NAMALWA (cell line): ENCODE measurements around the gene CKAP4.

Experiments
- DNase-seq: peaks from one replicate; pipeline ENCODE4 v3.0.0-alpha.2; 2015; ENCODE audit warnings: low spot score

CKAP4 gene

GRCh38 chr12:106239241-106239950 lies 8.4 kb downstream of the CKAP4 start:
- no peak for DNase-seq

- DNase-seq = no peak
Measured at GRCh38 chr12:106238146-106238545, 9.7 kb downstream of the CKAP4 start.

GRCh38 chr12:106235770-106236169 lies 12.1 kb downstream of the CKAP4 start:
- no peak for DNase-seq

- no peak for DNase-seq
Measured at GRCh38 chr12:106234449-106234848, 13.4 kb downstream of the CKAP4 start.

- no peak for DNase-seq
Measured at GRCh38 chr12:106233011-106233410, 14.8 kb downstream of the CKAP4 start.

- DNase-seq = no peak
Measured at GRCh38 chr12:106229036-106229591, 18.7 kb downstream of the CKAP4 start.

- DNase-seq = no peak
Measured at GRCh38 chr12:106228320-106228710, 19.5 kb downstream of the CKAP4 start.

- no peak for DNase-seq
Measured at GRCh38 chr12:106227641-106228319, 20.0 kb downstream of the CKAP4 start.

GRCh38 chr12:106226884-106227640 lies 20.8 kb downstream of the CKAP4 start:
- DNase-seq = peak; percentile 74

- DNase-seq = no peak
Measured at GRCh38 chr12:106224355-106224706, 23.5 kb downstream of the CKAP4 start.

- DNase-seq = peak; percentile 79
Measured at GRCh38 chr12:106223485-106224354, 24.1 kb downstream of the CKAP4 start.

- no peak for DNase-seq
Measured at GRCh38 chr12:106220536-106220935, 27.3 kb downstream of the CKAP4 start.

- DNase-seq = no peak
Measured at GRCh38 chr12:106219043-106219442, 28.8 kb downstream of the CKAP4 start.

- DNase-seq = no peak
Measured at GRCh38 chr12:106217706-106218105, 30.1 kb downstream of the CKAP4 start.

- DNase-seq = no peak
Measured at GRCh38 chr12:106214571-106214970, 33.2 kb downstream of the CKAP4 start.

GRCh38 chr12:106213662-106214061 lies 34.2 kb downstream of the CKAP4 start:
- no peak for DNase-seq

- DNase-seq = no peak
Measured at GRCh38 chr12:106211973-106212372, 35.8 kb downstream of the CKAP4 start.

GRCh38 chr12:106205208-106206069 lies 42.4 kb downstream of the CKAP4 start:
- DNase-seq = no peak

- DNase-seq = no peak
Measured at GRCh38 chr12:106204312-106204711, 43.5 kb downstream of the CKAP4 start.

GRCh38 chr12:106197906-106198623 lies 49.8 kb downstream of the CKAP4 start:
- no peak for DNase-seq
